IMR-90 (cell line): ENCODE results near the gene HHATL. TPM values are rescaled to one million over a fixed set of nuclear protein-coding genes. Genes with fewer than 3 reads are reported as not detected.

Experiments
- ATAC-seq: fragments of 200-7000 bp; cut with Tn5 transposase; 2 replicates; pipeline ENCODE4 v1.9.1; 2020; ENCODE audit warnings: low read depth, mild to moderate bottlenecking, moderate library complexity
- BruUV-seq: library from RNA; stranded (reverse); fragments of 400-500 nt; replicated peaks from 2 replicates; lab custom pipeline; 2021; lab: Mats Ljungman, UMichigan
- CTCF ChIA-PET: fragments of 300-600 bp; formaldehyde crosslinking; extraction: SDS; loops from one replicate; lab custom pipeline; 2021; ENCODE audit warnings: antibody characterized with exemption; lab: Yijun Ruan, JAX
- POLR2A ChIA-PET: fragments of 300-600 bp; sonication (Branson Sonifier 250); formaldehyde crosslinking; loops from one replicate; lab custom pipeline; 2022; ENCODE audit warnings: antibody characterized with exemption; ENCODE audit not compliant: unreplicated experiment; lab: Charles Lee
- DNase-seq: peaks from one replicate; pipeline ENCODE4 v3.0.0; 2013
- H2AFZ ChIP-seq: replicated peaks from 2 replicates; pipeline ENCODE3; 2013; ENCODE audit warnings: low read length, mild to moderate bottlenecking; ENCODE audit not compliant: poor library complexity
- H2AK5ac ChIP-seq: 2 replicates; pipeline ENCODE4 v1.6.1; 2013; ENCODE audit warnings: low read depth, low read length, inconsistent platforms
- H2AK9ac ChIP-seq: replicated peaks from 2 replicates; pipeline ENCODE3; 2013; ENCODE audit warnings: mild to moderate bottlenecking, low read depth, low read length, moderate library complexity; ENCODE audit not compliant: poor library complexity
- H2BK120ac ChIP-seq: 2 replicates; pipeline ENCODE4 v1.6.1; 2013; ENCODE audit warnings: low read depth, low read length, inconsistent platforms
- H2BK15ac ChIP-seq: 3 replicates; pipeline ENCODE4 v1.6.1; 2013; ENCODE audit warnings: low read depth, low read length, inconsistent platforms
- H2BK20ac ChIP-seq: 2 replicates; pipeline ENCODE4 v1.6.1; 2013; ENCODE audit warnings: low read depth, mild to moderate bottlenecking, inconsistent platforms, low read length, moderate library complexity
- H2BK5ac ChIP-seq: 2 replicates; pipeline ENCODE4 v1.6.1; 2013; ENCODE audit warnings: mild to moderate bottlenecking, low read depth, low read length, inconsistent platforms; ENCODE audit not compliant: poor library complexity, severe bottlenecking
- H3K14ac ChIP-seq: replicated peaks from 2 replicates; pipeline ENCODE4 v1.6.1; 2013; ENCODE audit warnings: low read depth, low read length, inconsistent platforms
- H3K18ac ChIP-seq: 2 replicates; pipeline ENCODE4 v1.6.1; 2013; ENCODE audit warnings: low read depth, low read length, control low read depth
- H3K23ac ChIP-seq: 2 replicates; pipeline ENCODE4 v1.6.1; 2013; ENCODE audit warnings: low read depth, low read length, inconsistent platforms
- H3K27ac ChIP-seq: 2 replicates; pipeline ENCODE4 v1.5.1; 2013; ENCODE audit warnings: mild to moderate bottlenecking, control low read depth, low read length; ENCODE audit not compliant: insufficient read depth
- H3K27me3 ChIP-seq: 2 replicates; pipeline ENCODE4 v1.6.1; 2013; ENCODE audit warnings: low read length; ENCODE audit not compliant: control insufficient read depth, insufficient read depth
- H3K36me3 ChIP-seq: 2 replicates; pipeline ENCODE4 v1.6.1; 2013; ENCODE audit warnings: low read length, mixed read lengths; ENCODE audit not compliant: control insufficient read depth, insufficient read depth
- H3K4ac ChIP-seq: 2 replicates; pipeline ENCODE4 v1.6.1; 2013; ENCODE audit warnings: low read depth, low read length, inconsistent platforms
- H3K4me1 ChIP-seq: 2 replicates; pipeline ENCODE4 v1.6.1; 2013; ENCODE audit warnings: low read length, mixed read lengths; ENCODE audit not compliant: control insufficient read depth, insufficient read depth
- H3K4me2 ChIP-seq: 2 replicates; pipeline ENCODE4 v1.6.1; 2013; ENCODE audit warnings: low read depth, mild to moderate bottlenecking, control low read depth, low read length, moderate library complexity
- H3K4me3 ChIP-seq: 2 replicates; pipeline ENCODE4 v1.5.1; 2013; ENCODE audit warnings: low read depth, mild to moderate bottlenecking, control low read depth, low read length, moderate library complexity; ENCODE audit not compliant: insufficient read depth
- H3K56ac ChIP-seq: 2 replicates; pipeline ENCODE4 v1.6.1; 2013; ENCODE audit warnings: low read length, inconsistent platforms; ENCODE audit not compliant: insufficient read depth; ENCODE audit errors: extremely low read depth
- H3K79me1 ChIP-seq, 2 experiments: 2 replicates each; pipeline ENCODE4 v1.6.1; 2013; ENCODE audit warnings: low read length in 2 of 2, inconsistent platforms in 1 of 2, low read depth in 1 of 2
- H3K9ac ChIP-seq: 2 replicates; pipeline ENCODE4 v1.6.1; 2013; ENCODE audit warnings: low read depth, low read length, control low read depth
- H3K9me1 ChIP-seq: 2 replicates; pipeline ENCODE4 v1.6.1; 2013; ENCODE audit warnings: low read length, inconsistent platforms; ENCODE audit not compliant: insufficient read depth
- H3K9me3 ChIP-seq: 2 replicates; pipeline ENCODE4 v1.6.1; 2013; ENCODE audit warnings: low read length; ENCODE audit not compliant: control insufficient read depth, insufficient read depth
- H4K20me1 ChIP-seq: 2 replicates; pipeline ENCODE4 v1.6.1; 2013; ENCODE audit warnings: low read length, inconsistent platforms; ENCODE audit not compliant: insufficient read depth
- H4K5ac ChIP-seq: 2 replicates; pipeline ENCODE4 v1.6.1; 2013; ENCODE audit warnings: mild to moderate bottlenecking, low read depth, low read length, control low read depth
- H4K8ac ChIP-seq, 2 experiments: 2 replicates each; pipeline ENCODE4 v1.6.1; 2013; ENCODE audit warnings: low read depth in 2 of 2, low read length in 2 of 2, control low read depth in 1 of 2, inconsistent platforms in 1 of 2
- H4K91ac ChIP-seq: 2 replicates; pipeline ENCODE4 v1.6.1; 2013; ENCODE audit warnings: low read depth, low read length, inconsistent platforms; ENCODE audit not compliant: insufficient read depth
- BHLHE40 ChIP-seq: fragments of 150-350 bp; IDR thresholded peaks from 2 replicates; pipeline ENCODE4 v1.6.1; 2016; ENCODE audit warnings: mild to moderate bottlenecking, low read depth, low read length
- CHD1 ChIP-seq: IDR thresholded peaks from 2 replicates; pipeline ENCODE4 v1.6.1; 2012; ENCODE audit warnings: low read depth, low read length, improper control_type of control experiment
- FOS ChIP-seq: fragments of 150-350 bp; IDR thresholded peaks from 2 replicates; pipeline ENCODE4 v1.6.1; 2016; ENCODE audit warnings: low read depth, low read length
- MAFK ChIP-seq: IDR thresholded peaks from 2 replicates; pipeline ENCODE4 v1.6.1; 2012; ENCODE audit warnings: low read depth, low read length, improper control_type of control experiment
- MXI1 ChIP-seq: IDR thresholded peaks from 2 replicates; pipeline ENCODE4 v1.6.1; 2012; ENCODE audit warnings: low read depth, mild to moderate bottlenecking, low read length, moderate library complexity, borderline replicate concordance
- POLR2A ChIP-seq: IDR thresholded peaks from 2 replicates; pipeline ENCODE4 v1.6.1; 2012; ENCODE audit warnings: mild to moderate bottlenecking, low read depth, low read length
- RCOR1 ChIP-seq: IDR thresholded peaks from 2 replicates; pipeline ENCODE4 v1.6.1; 2012; ENCODE audit warnings: mild to moderate bottlenecking, low read length, improper control_type of control experiment; ENCODE audit not compliant: insufficient replicate concordance
- WGBS, 2 experiments: methylation state at CpG; one replicate each; pipeline versions ENCODE4 v1.1.5 to v1.1.7; 2013; ENCODE audit warnings: missing lambda C conversion rate in 2 of 2; ENCODE audit not compliant: insufficient read length in 1 of 2; ENCODE audit errors: extremely low coverage in 2 of 2; 5-methylcytosine and 5-hydroxymethylcytosine counted together
- dilution Hi-C: fragments of 300-500 bp; cut with HindIII; formaldehyde crosslinking; loops from one replicate; pipeline ENCODE4 v1.14.3; 2018; ENCODE audit warnings: low sequenced_read_pairs; ENCODE audit not compliant: unreplicated experiment
- in situ Hi-C: fragments of 300-500 bp; cut with MboI; formaldehyde crosslinking; loops from 3 replicates; pipeline ENCODE4 v1.14.3; 2019; ENCODE audit warnings: low sequenced_read_pairs, inconsistent platforms, mixed read lengths
- intact Hi-C: fragments of 100-400 bp; cut with micrococcal nuclease; formaldehyde crosslinking; loops from 2 replicates; pipeline ENCODE4 v1.10.0; 2022
- polyA plus RNA-seq, 3 experiments: library from polyadenylated mRNA; depleted of rRNA; stranded (reverse); fragments of >200 nt; gene quantifications; 2 replicates each; pipeline ENCODE4 v1.2.3, GENCODE V29; 2012; ENCODE audit warnings: low replicate concordance in 1 of 3
- total RNA-seq: library from RNA; depleted of rRNA; stranded (reverse); fragments of >200 nt; gene quantifications from 2 replicates; pipeline ENCODE4 v1.2.3, GENCODE V29; 2012

Gene HHATL
- total and polyA plus RNA-seq, 2 of the 4 experiments (the other 2 are of a cell fraction): not detected

DNA sequence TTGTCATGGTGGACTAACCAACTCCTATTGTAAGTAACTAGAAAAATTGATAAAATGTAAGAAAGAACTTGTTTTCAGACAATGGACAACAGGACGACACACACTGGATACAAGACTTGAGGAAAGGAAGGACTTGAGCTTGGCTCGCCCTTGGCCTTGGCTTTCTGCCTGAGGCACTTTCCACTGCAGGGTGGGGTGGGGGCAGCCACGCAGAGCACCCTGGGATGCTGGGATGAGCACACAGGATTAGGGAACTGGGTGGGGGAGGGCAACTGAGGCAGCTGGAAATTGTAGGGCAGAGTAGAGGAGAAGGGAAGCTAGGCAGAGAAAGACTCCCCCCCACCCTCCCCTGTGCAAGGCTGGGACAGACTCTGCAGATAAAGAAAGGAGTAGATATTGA, 25.5 kb upstream of the HHATL start:
- H3K4me3 ChIP-seq: no peak overlapping the region
- H3K36me3 ChIP-seq: no peaks in the 10 kb centered on the region
- no peak overlapping the region for H3K14ac ChIP-seq
- no peak overlapping the region for H3K9ac ChIP-seq
- no peak overlapping the region for H3K4ac ChIP-seq
- no peak overlapping the region for H2BK15ac ChIP-seq
- no peak for ATAC-seq
- H3K27me3 ChIP-seq: peaks cover 35% of the 10 kb centered on the region
- in situ Hi-C loops (no loop called here), dilution Hi-C loops (no loop called here), intact Hi-C loops (no loop called here)
- no peak overlapping the region for H2AFZ ChIP-seq
- no peak overlapping the region for H2BK5ac ChIP-seq
- no peak for TF ChIP-seq CHD1
- no peak for TF ChIP-seq MXI1
- no peak for TF ChIP-seq FOS
- no peak for TF ChIP-seq RCOR1
- no peak for TF ChIP-seq MAFK
- no peak for TF ChIP-seq BHLHE40
- no peak for TF ChIP-seq POLR2A
- no peak for DNase-seq
- no peak overlapping the region for H2AK5ac ChIP-seq
- H4K5ac ChIP-seq: no peak overlapping the region
- H3K79me1 ChIP-seq: no peaks in the 10 kb centered on the region
- 37% methylated on average over 2 of the region's 3 CpGs; no CpG with 5 or more reads in 1 of the 2 experiments for whole genome bisulfite sequencing, 2 experiments
- POLR2A ChIA-PET: no interaction called here
- no peaks in the 10 kb centered on the region for H3K4me1 ChIP-seq
- no peak overlapping the region for H2BK20ac ChIP-seq
- H2BK120ac ChIP-seq: no peak overlapping the region
- H3K23ac ChIP-seq: no peak overlapping the region
- H4K91ac ChIP-seq: no peak overlapping the region
- no peaks in the 10 kb centered on the region for H4K20me1 ChIP-seq
- no peak overlapping the region for H3K56ac ChIP-seq
- peaks cover 7% of the 10 kb centered on the region for H3K9me3 ChIP-seq
- CTCF ChIA-PET: no interaction called here
- no TSS peak for BruUV-seq
- no peak overlapping the region for H4K8ac ChIP-seq
- H2AK9ac ChIP-seq: no peak overlapping the region
- H3K9me1 ChIP-seq: no peaks in the 10 kb centered on the region
- H3K4me2 ChIP-seq: no peak overlapping the region
- no peak overlapping the region for H3K18ac ChIP-seq
- H3K27ac ChIP-seq: no peak overlapping the region
